ENCODE measurements around the gene TNPO3.
"Not testable (repeated sequence)": the region's sequence is repeated elsewhere in the genome, so short reads cannot be mapped to it uniquely, and the experiment has no call there.

Gene TNPO3

GRCh38 chr7:129013048-129013724 is 41.7 kb downstream of the TNPO3 start:
- DNase-seq: no peak

GRCh38 chr7:129012641-129013040 is 42.3 kb downstream of the TNPO3 start:
- DNase-seq: no peak

- no peak for DNase-seq
These were observed 44.8 kb downstream of the TNPO3 start for GRCh38 chr7:129010075-129010474.

- no peak for DNase-seq
These were observed 45.5 kb downstream of the TNPO3 start for GRCh38 chr7:129009437-129009836.

- no peak for DNase-seq
These were observed 46.1 kb downstream of the TNPO3 start for GRCh38 chr7:129008645-129009414.

- DNase-seq: no peak
These were observed 47.3 kb downstream of the TNPO3 start for GRCh38 chr7:129007572-129007971.

GRCh38 chr7:129006636-129007414 is 48.1 kb downstream of the TNPO3 start:
- no peak for DNase-seq

GRCh38 chr7:129005186-129005585 is 49.7 kb downstream of the TNPO3 start:
- no peak for DNase-seq

- DNase-seq: no peak
These were observed 57.7 kb downstream of the TNPO3 start for GRCh38 chr7:128997181-128997580.

- not testable (repeated sequence) for DNase-seq
These were observed 60.4 kb downstream of the TNPO3 start for GRCh38 chr7:128994560-128994959.

- DNase-seq: no peak
These were observed 61.5 kb downstream of the TNPO3 start for GRCh38 chr7:128993419-128993818.

GRCh38 chr7:128989961-128990360 is 65.0 kb downstream of the TNPO3 start:
- DNase-seq: no peak

- DNase-seq: no peak
These were observed 66.5 kb downstream of the TNPO3 start for GRCh38 chr7:128988372-128988771.

- DNase-seq: no peak
These were observed 68.3 kb downstream of the TNPO3 start for GRCh38 chr7:128986609-128987008.

- DNase-seq: no peak
These were observed 69.3 kb downstream of the TNPO3 start for GRCh38 chr7:128985660-128986059.

GRCh38 chr7:128982105-128982504 is 72.8 kb downstream of the TNPO3 start:
- no peak for DNase-seq

- DNase-seq: no peak
These were observed 80.5 kb downstream of the TNPO3 start for GRCh38 chr7:128974241-128974934.

- no peak for DNase-seq
These were observed 86.3 kb downstream of the TNPO3 start for GRCh38 chr7:128968624-128969023.

- no peak for DNase-seq
These were observed 91.6 kb downstream of the TNPO3 start for GRCh38 chr7:128963327-128963757.

- no peak for DNase-seq
These were observed 92.0 kb downstream of the TNPO3 start for GRCh38 chr7:128962899-128963298.

- DNase-seq: no peak
These were observed 93.8 kb downstream of the TNPO3 start for GRCh38 chr7:128961030-128961659.

- no peak for DNase-seq
These were observed 95.6 kb downstream of the TNPO3 start for GRCh38 chr7:128959296-128959695.

GRCh38 chr7:128955981-128956380 is 98.9 kb downstream of the TNPO3 start:
- DNase-seq: no peak

Data from NCI-H2171 treated with DMSO at 0.1 percent for 48 hours (cell line).